Astrocyte (in vitro differentiated cells and primary cell): ENCODE measurements around the gene BTF3. TPM values are rescaled to one million over a fixed set of nuclear protein-coding genes. Genes with fewer than 3 reads are reported as not detected.

Experiments used
- DNase-seq: peaks from one replicate; pipeline ENCODE4 v3.0.0-alpha.2; 2010; ENCODE audit warnings: low read depth
- FAIRE-seq: peaks from 2 replicates; lab custom pipeline; 2011; peaks lifted over from hg19 to GRCh38; lab: Jason Lieb, UNC
- H2AFZ ChIP-seq: 2 replicates; pipeline ENCODE4 v1.6.0; 2012; ENCODE audit warnings: low read depth, low read length, inconsistent platforms
- H3K27ac ChIP-seq: 2 replicates; pipeline ENCODE4 v1.5.1; 2011; ENCODE audit warnings: low read depth, low read length, inconsistent platforms
- H3K27me3 ChIP-seq: 2 replicates; pipeline ENCODE4 v1.6.0; 2011; ENCODE audit warnings: low read length, inconsistent platforms; ENCODE audit not compliant: insufficient read depth
- H3K36me3 ChIP-seq: 2 replicates; pipeline ENCODE4 v1.5.1; 2011; ENCODE audit warnings: low read length, inconsistent platforms; ENCODE audit not compliant: insufficient read depth
- H3K4me1 ChIP-seq: 2 replicates; pipeline ENCODE4 v1.5.1; 2011; ENCODE audit warnings: low read length, inconsistent platforms; ENCODE audit not compliant: insufficient read depth
- H3K4me2 ChIP-seq: 2 replicates; pipeline ENCODE4 v1.6.0; 2012; ENCODE audit warnings: low read length, inconsistent platforms
- H3K4me3 ChIP-seq: 2 replicates; pipeline ENCODE4 v1.5.1; 2011; ENCODE audit warnings: low read depth, mild to moderate bottlenecking, low read length, inconsistent platforms; ENCODE audit not compliant: insufficient read depth
- H3K79me2 ChIP-seq: 2 replicates; pipeline ENCODE4 v1.6.0; 2012; ENCODE audit warnings: mild to moderate bottlenecking, low read length, inconsistent platforms; ENCODE audit not compliant: insufficient read depth
- H3K9ac ChIP-seq: 2 replicates; pipeline ENCODE4 v1.6.0; 2012; ENCODE audit warnings: mild to moderate bottlenecking, low read length, inconsistent platforms
- H3K9me3 ChIP-seq: 2 replicates; pipeline ENCODE4 v1.5.1; 2012; ENCODE audit warnings: low read depth, mild to moderate bottlenecking, low read length, inconsistent platforms; ENCODE audit not compliant: insufficient read depth
- H4K20me1 ChIP-seq: 2 replicates; pipeline ENCODE4 v1.6.0; 2012; ENCODE audit warnings: low read length, inconsistent platforms; ENCODE audit not compliant: insufficient read depth
- H3K27ac Mint-ChIP-seq: one replicate; pipeline ENCODE4 v1.8.0; 2021; ENCODE audit warnings: mild to moderate bottlenecking, mixed read lengths; ENCODE audit not compliant: unreplicated experiment
- H3K27me3 Mint-ChIP-seq: one replicate; pipeline ENCODE4 v1.8.0; 2021; ENCODE audit warnings: low read depth, mixed read lengths; ENCODE audit not compliant: unreplicated experiment
- H3K36me3 Mint-ChIP-seq: one replicate; pipeline ENCODE4 v1.8.0; 2021; ENCODE audit warnings: low read depth, mixed read lengths; ENCODE audit not compliant: unreplicated experiment
- H3K4me1 Mint-ChIP-seq: one replicate; pipeline ENCODE4 v1.8.0; 2021; ENCODE audit warnings: low read depth, mixed read lengths; ENCODE audit not compliant: unreplicated experiment
- H3K4me3 Mint-ChIP-seq: one replicate; pipeline ENCODE4 v1.8.0; 2021; ENCODE audit warnings: mild to moderate bottlenecking, moderate library complexity, mixed read lengths; ENCODE audit not compliant: unreplicated experiment
- H3K9me3 Mint-ChIP-seq: one replicate; pipeline ENCODE4 v1.8.0; 2021; ENCODE audit warnings: mild to moderate bottlenecking, mixed read lengths; ENCODE audit not compliant: unreplicated experiment
- CTCF ChIP-seq: IDR thresholded peaks from 2 replicates; pipeline ENCODE4 v1.5.1; 2011; ENCODE audit warnings: low read depth, mild to moderate bottlenecking, inconsistent platforms, low read length, moderate library complexity; ENCODE audit not compliant: insufficient read depth
- EZH2 ChIP-seq: IDR thresholded peaks from 2 replicates; pipeline ENCODE4 v1.6.1; 2012; ENCODE audit warnings: mild to moderate bottlenecking, low read length, inconsistent platforms; ENCODE audit not compliant: insufficient read depth
- total RNA-seq: library from RNA; stranded (reverse); gene quantifications from 2 replicates; pipeline ENCODE4 v1.2.1, GENCODE V29; 2021

The BTF3 gene
- total RNA-seq, 1 donor from 2014 or later: 524 TPM

- Histone ChIP-seq H2AFZ (no peak overlapping the region), H3K9ac (no peak overlapping the region), H4K20me1 (no peaks in the 10 kb centered on the region), H3K4me3 (no peak overlapping the region), H3K4me1 (peaks cover 3% of the 10 kb centered on the region), H3K36me3 (no peaks in the 10 kb centered on the region), H3K9me3 (peaks cover 5% of the 10 kb centered on the region), H3K27ac (no peak overlapping the region), H3K27me3 (no peaks in the 10 kb centered on the region), H3K4me2 (no peak overlapping the region), H3K79me2 (no peaks in the 10 kb centered on the region)
- no peaks in the 10 kb centered on the region for H3K36me3 Mint-ChIP-seq
- no peak for FAIRE-seq
- peaks cover 9% of the 10 kb centered on the region for H3K9me3 Mint-ChIP-seq
- no peaks in the 10 kb centered on the region for H3K4me1 Mint-ChIP-seq
- H3K4me3 Mint-ChIP-seq: no peak overlapping the region
- no peak for DNase-seq
- no peak overlapping the region for H3K27ac Mint-ChIP-seq
- TF ChIP-seq EZH2 (no peak), CTCF (no peak)
- H3K27me3 Mint-ChIP-seq: peaks cover 6% of the 10 kb centered on the region
Measured at GRCh38 chr5:73529081-73529480, 30.8 kb downstream of the BTF3 start.

GRCh38 chr5:73531356-73531755 lies 33.1 kb downstream of the BTF3 start:
- H4K20me1 ChIP-seq: no peaks in the 10 kb centered on the region
- no peak overlapping the region for H3K4me3 ChIP-seq
- H3K4me2 ChIP-seq: no peak overlapping the region
- Mint-ChIP-seq H3K9me3 (peaks cover 18% of the 10 kb centered on the region), H3K27ac (no peak overlapping the region), H3K4me1 (no peaks in the 10 kb centered on the region), H3K36me3 (no peaks in the 10 kb centered on the region), H3K4me3 (no peak overlapping the region), H3K27me3 (peaks cover 3% of the 10 kb centered on the region)
- no peaks in the 10 kb centered on the region for H3K79me2 ChIP-seq
- no peak overlapping the region for H3K27ac ChIP-seq
- no peak for FAIRE-seq
- no peaks in the 10 kb centered on the region for H3K27me3 ChIP-seq
- no peak for DNase-seq
- H2AFZ ChIP-seq: no peak overlapping the region
- H3K4me1 ChIP-seq: peaks cover 3% of the 10 kb centered on the region
- H3K9ac ChIP-seq: no peak overlapping the region
- no peaks in the 10 kb centered on the region for H3K36me3 ChIP-seq
- TF ChIP-seq EZH2 (no peak), CTCF (no peak)
- H3K9me3 ChIP-seq: peaks cover 5% of the 10 kb centered on the region

- FAIRE-seq (no peak), DNase-seq (no peak)
- TF ChIP-seq EZH2 (no peak), CTCF (no peak)
- no peak overlapping the region for H3K4me2 ChIP-seq
- H3K27me3 Mint-ChIP-seq: peaks cover 3% of the 10 kb centered on the region
- H3K4me3 ChIP-seq: no peak overlapping the region
- no peak overlapping the region for H3K27ac ChIP-seq
- no peak overlapping the region for H3K9ac ChIP-seq
- H2AFZ ChIP-seq: no peak overlapping the region
- H3K4me1 Mint-ChIP-seq: no peaks in the 10 kb centered on the region
- H3K79me2 ChIP-seq: no peaks in the 10 kb centered on the region
- H3K9me3 Mint-ChIP-seq: peaks cover 18% of the 10 kb centered on the region
- H4K20me1 ChIP-seq: no peaks in the 10 kb centered on the region
- H3K36me3 ChIP-seq: no peaks in the 10 kb centered on the region
- H3K36me3 Mint-ChIP-seq: no peaks in the 10 kb centered on the region
- no peak overlapping the region for H3K27ac Mint-ChIP-seq
- H3K4me3 Mint-ChIP-seq: no peak overlapping the region
- H3K27me3 ChIP-seq: no peaks in the 10 kb centered on the region
- peaks cover 5% of the 10 kb centered on the region for H3K9me3 ChIP-seq
- peaks cover 3% of the 10 kb centered on the region for H3K4me1 ChIP-seq
Measured at GRCh38 chr5:73532195-73532594, 34.0 kb downstream of the BTF3 start.
